ENCODE results near the gene PRELID2. TPM values are rescaled to one million over a fixed set of nuclear protein-coding genes. Genes with fewer than 3 reads are reported as not detected.
"Not testable (repeated sequence)": the region's sequence is repeated elsewhere in the genome, so short reads cannot be mapped to it uniquely, and the experiment has no call there.

The PRELID2 gene
- total RNA-seq, 1 experiment from 2014 or later = 26.0 TPM

GRCh38 chr5:145872486-145872885 lies 37.3 kb upstream of the PRELID2 start:
- no peaks in the 10 kb centered on the region for H3K9me3 Mint-ChIP-seq (ENCODE audit: unreplicated experiment)
- DNase-seq = no peak
- H3K4me3 Mint-ChIP-seq (ENCODE audit: unreplicated experiment) = no peak overlapping the region
- no peak for TF ChIP-seq CTCF (IDR thresholded peaks at IDR 0.05; ENCODE audit: insufficient read depth in 1 of 2, low read depth in 1 of 2, low read length in 1 of 2, severe bottlenecking in 1 of 2, unreplicated experiment in 1 of 2)
- no peaks in the 10 kb centered on the region for H3K27me3 Mint-ChIP-seq (ENCODE audit: insufficient read depth, unreplicated experiment)
- BruUV-seq (replicated peaks) = no TSS peak
- H3K36me3 ChIP-seq (ENCODE audit: control insufficient read depth, insufficient read depth, low read length) = no peaks in the 10 kb centered on the region
- H3K36me3 Mint-ChIP-seq (ENCODE audit: insufficient read depth, unreplicated experiment) = no peaks in the 10 kb centered on the region
- H3K4me1 Mint-ChIP-seq (ENCODE audit: low read depth, unreplicated experiment) = no peaks in the 10 kb centered on the region
- H3K27me3 ChIP-seq (replicated peaks; ENCODE audit: control insufficient read depth, insufficient read depth, low read length) = no peaks in the 10 kb centered on the region
- no peaks in the 10 kb centered on the region for H3K9me3 ChIP-seq
- no peak overlapping the region for H3K4me3 ChIP-seq (ENCODE audit: low read depth, low read length)
- ChIA-PET CTCF (no interaction called here), POLR2A (no interaction called here)
- intact Hi-C loops (cut with micrococcal nuclease; ENCODE audit: unreplicated experiment) = no loop called here
- H3K27ac Mint-ChIP-seq (ENCODE audit: unreplicated experiment) = no peak overlapping the region
- H3K4me1 ChIP-seq = no peaks in the 10 kb centered on the region

GRCh38 chr5:145869753-145870152 lies 34.6 kb upstream of the PRELID2 start:
- Mint-ChIP-seq H3K36me3 (ENCODE audit: insufficient read depth, unreplicated experiment) (no peaks in the 10 kb centered on the region), H3K4me3 (ENCODE audit: unreplicated experiment) (no peak overlapping the region), H3K27me3 (ENCODE audit: insufficient read depth, unreplicated experiment) (no peaks in the 10 kb centered on the region), H3K27ac (ENCODE audit: unreplicated experiment) (no peak overlapping the region), H3K9me3 (ENCODE audit: unreplicated experiment) (no peaks in the 10 kb centered on the region), H3K4me1 (ENCODE audit: low read depth, unreplicated experiment) (no peaks in the 10 kb centered on the region)
- intact Hi-C loops (cut with micrococcal nuclease; ENCODE audit: unreplicated experiment) = no loop called here
- DNase-seq = no peak
- POLR2A ChIA-PET = no interaction called here
- CTCF ChIA-PET = no interaction called here
- Histone ChIP-seq H3K4me1 (no peaks in the 10 kb centered on the region), H3K27me3 (replicated peaks; ENCODE audit: control insufficient read depth, insufficient read depth, low read length) (no peaks in the 10 kb centered on the region), H3K36me3 (ENCODE audit: control insufficient read depth, insufficient read depth, low read length) (no peaks in the 10 kb centered on the region), H3K9me3 (no peaks in the 10 kb centered on the region), H3K4me3 (ENCODE audit: low read depth, low read length) (no peak overlapping the region)
- no peak for TF ChIP-seq CTCF (IDR thresholded peaks at IDR 0.05; ENCODE audit: insufficient read depth in 1 of 2, low read depth in 1 of 2, low read length in 1 of 2, severe bottlenecking in 1 of 2, unreplicated experiment in 1 of 2)
- BruUV-seq (replicated peaks) = no TSS peak

GRCh38 chr5:145867806-145868205 lies 32.7 kb upstream of the PRELID2 start:
- Histone ChIP-seq H3K27me3 (replicated peaks; ENCODE audit: control insufficient read depth, insufficient read depth, low read length) (no peaks in the 10 kb centered on the region), H3K4me1 (no peaks in the 10 kb centered on the region; the same call in 1 of the 2 replicates), H3K9me3 (no peaks in the 10 kb centered on the region), H3K36me3 (ENCODE audit: control insufficient read depth, insufficient read depth, low read length) (no peaks in the 10 kb centered on the region), H3K4me3 (ENCODE audit: low read depth, low read length) (no peak overlapping the region)
- H3K27me3 Mint-ChIP-seq (ENCODE audit: insufficient read depth, unreplicated experiment) = no peaks in the 10 kb centered on the region
- POLR2A ChIA-PET = no interaction called here
- H3K36me3 Mint-ChIP-seq (ENCODE audit: insufficient read depth, unreplicated experiment) = no peaks in the 10 kb centered on the region
- H3K9me3 Mint-ChIP-seq (ENCODE audit: unreplicated experiment) = no peaks in the 10 kb centered on the region
- intact Hi-C loops (cut with micrococcal nuclease; ENCODE audit: unreplicated experiment) = no loop called here
- TF ChIP-seq CTCF (IDR thresholded peaks at IDR 0.05; ENCODE audit: insufficient read depth in 1 of 2, low read depth in 1 of 2, low read length in 1 of 2, severe bottlenecking in 1 of 2, unreplicated experiment in 1 of 2) = no peak
- no peak overlapping the region for H3K27ac Mint-ChIP-seq (ENCODE audit: unreplicated experiment)
- CTCF ChIA-PET = no interaction called here
- no peak overlapping the region for H3K4me3 Mint-ChIP-seq (ENCODE audit: unreplicated experiment)
- H3K4me1 Mint-ChIP-seq (ENCODE audit: low read depth, unreplicated experiment) = no peaks in the 10 kb centered on the region
- BruUV-seq (replicated peaks) = no TSS peak
- DNase-seq = no peak

GRCh38 chr5:145864432-145864831 lies 29.3 kb upstream of the PRELID2 start:
- H3K27me3 ChIP-seq (replicated peaks; ENCODE audit: control insufficient read depth, insufficient read depth, low read length); CTCF ChIA-PET; H3K4me1 Mint-ChIP-seq (ENCODE audit: low read depth, unreplicated experiment); DNase-seq; H3K27me3 Mint-ChIP-seq (ENCODE audit: insufficient read depth, unreplicated experiment); H3K27ac Mint-ChIP-seq (ENCODE audit: unreplicated experiment); POLR2A ChIA-PET; intact Hi-C loops (cut with micrococcal nuclease; ENCODE audit: unreplicated experiment); BruUV-seq (replicated peaks); H3K9me3 ChIP-seq; H3K4me3 Mint-ChIP-seq (ENCODE audit: unreplicated experiment); H3K36me3 Mint-ChIP-seq (ENCODE audit: insufficient read depth, unreplicated experiment); H3K36me3 ChIP-seq (ENCODE audit: control insufficient read depth, insufficient read depth, low read length); H3K4me3 ChIP-seq (ENCODE audit: low read depth, low read length); H3K9me3 Mint-ChIP-seq (ENCODE audit: unreplicated experiment); H3K4me1 ChIP-seq: not testable (repeated sequence)

Measured in Caco-2 (cell line).